SK-N-SH (cell line): ENCODE results near the gene CLASP1. TPM values are rescaled to one million over a fixed set of nuclear protein-coding genes. Genes with fewer than 3 reads are reported as not detected.

Experiments
- CTCF ChIA-PET: fragments of 300-600, 350-600 bp; formaldehyde crosslinking; extraction: SDS; loops from one replicate; lab custom pipeline; 2021; lab: Yijun Ruan, JAX
- POLR2A ChIA-PET: fragments of 350-600 bp; sonication (Branson Sonifier 250); formaldehyde crosslinking; extraction: SDS; loops from one replicate; lab custom pipeline; 2020; ENCODE audit warnings: antibody characterized with exemption, inconsistent platforms; lab: Yijun Ruan, JAX
- DNase-seq: peaks from one replicate; pipeline ENCODE4 v3.0.0; 2012
- H2AFZ ChIP-seq: fragments of 200-600 bp; sonication (generic); 2 replicates; pipeline ENCODE4 v1.8.1; 2016; ENCODE audit warnings: antibody characterized with exemption, mild to moderate bottlenecking, low read depth
- H3F3A ChIP-seq: fragments of 200-600 bp; sonication (generic); replicated peaks from 2 replicates; pipeline ENCODE3; 2016; ENCODE audit warnings: antibody characterized with exemption, mild to moderate bottlenecking; ENCODE audit not compliant: insufficient read depth
- H3K27ac ChIP-seq, 2 experiments: fragments of 200-500 bp in 1 of 2; fragments of 200-600 bp in 1 of 2; sonication (Bioruptor generic) in 1 of 2; sonication (generic), shearing (Covaris generic) in 1 of 2; 2 replicates each; pipeline versions ENCODE4 v1.5.1 to v1.6.1; 2014 to 2016; ENCODE audit warnings: low read depth in 2 of 2, inconsistent platforms in 1 of 2, low read length in 1 of 2, mild to moderate bottlenecking in 1 of 2, mixed read lengths in 1 of 2
- H3K27me3 ChIP-seq: fragments of 200-600 bp; sonication (generic), shearing (Covaris generic); 2 replicates; pipeline ENCODE4 v1.6.1; 2016; ENCODE audit warnings: mixed run types; ENCODE audit not compliant: insufficient read depth
- H3K36me3 ChIP-seq, 2 experiments: fragments of 200-500 bp in 1 of 2; fragments of 200-600 bp in 1 of 2; sonication (Bioruptor generic) in 1 of 2; sonication (generic) in 1 of 2; replicated peaks in 1 of 2; 2 replicates each; pipeline versions ENCODE3 to v1.5.1; 2014 to 2016; ENCODE audit warnings: low read length in 1 of 2, mild to moderate bottlenecking in 1 of 2; ENCODE audit not compliant: insufficient read depth in 2 of 2, control insufficient read depth in 1 of 2
- H3K4me1 ChIP-seq, 2 experiments: fragments of 200-500 bp in 1 of 2; fragments of 200-600 bp in 1 of 2; sonication (Bioruptor generic) in 1 of 2; sonication (generic), shearing (Covaris generic) in 1 of 2; 2 replicates each; pipeline versions ENCODE4 v1.5.1 to v1.6.1; 2014 to 2016; ENCODE audit warnings: low read depth in 1 of 2, low read length in 1 of 2, mixed run types in 1 of 2; ENCODE audit not compliant: insufficient read depth in 2 of 2, control insufficient read depth in 1 of 2
- H3K4me2 ChIP-seq: fragments of 200-600 bp; sonication (generic), shearing (Covaris generic); 2 replicates; pipeline ENCODE4 v1.6.1; 2017; ENCODE audit warnings: mixed run types
- H3K4me3 ChIP-seq, 2 experiments: fragments of 200-500 bp in 1 of 2; fragments of 200-600 bp in 1 of 2; sonication (Bioruptor generic) in 1 of 2; sonication (generic), shearing (Covaris generic) in 1 of 2; 2 replicates each; pipeline versions ENCODE4 v1.5.1 to v1.8.1; 2014 to 2016; ENCODE audit warnings: low read depth in 2 of 2, inconsistent platforms in 1 of 2, low read length in 1 of 2, mild to moderate bottlenecking in 1 of 2, mixed read lengths in 1 of 2, moderate library complexity in 1 of 2
- H3K79me2 ChIP-seq: fragments of 200-600 bp; sonication (generic); 2 replicates; pipeline ENCODE4 v1.8.1; 2017; ENCODE audit warnings: mild to moderate bottlenecking; ENCODE audit not compliant: insufficient read depth
- H3K9ac ChIP-seq: fragments of 200-600 bp; sonication (generic); 2 replicates; pipeline ENCODE4 v1.6.1; 2017; ENCODE audit warnings: mixed run types
- H3K9me2 ChIP-seq: fragments of 200-600 bp; sonication (generic); 2 replicates; pipeline ENCODE4 v1.6.1; 2017; ENCODE audit warnings: mixed run types
- H3K9me3 ChIP-seq: fragments of 200-600 bp; sonication (generic); 2 replicates; pipeline ENCODE4 v1.6.1; 2017; ENCODE audit warnings: mixed run types, mild to moderate bottlenecking, moderate library complexity
- H4K20me1 ChIP-seq: fragments of 200-600 bp; sonication (generic); 2 replicates; pipeline ENCODE4 v1.6.1; 2017; ENCODE audit warnings: mild to moderate bottlenecking, mixed run types; ENCODE audit not compliant: insufficient read depth
- EP300 ChIP-seq, 2 experiments: IDR thresholded peaks; 2 replicates each; pipeline versions ENCODE4 v1.4.0 to v1.6.1; 2012; ENCODE audit warnings: borderline replicate concordance in 1 of 2, low read depth in 1 of 2, low read length in 1 of 2
- EZH2phosphoT487 ChIP-seq: fragments of 200-600 bp; sonication (generic); IDR thresholded peaks from 2 replicates; pipeline ENCODE4 v1.6.1; 2017; ENCODE audit warnings: low read depth, mixed run types, mild to moderate bottlenecking, antibody characterized with exemption, moderate library complexity, borderline replicate concordance
- FOSL2 ChIP-seq: IDR thresholded peaks from 2 replicates; pipeline ENCODE4 v1.4.0; 2012; ENCODE audit warnings: low read depth, mild to moderate bottlenecking, moderate library complexity, borderline replicate concordance
- FOXM1 ChIP-seq: IDR thresholded peaks from 2 replicates; pipeline ENCODE4 v1.4.0; 2012; ENCODE audit warnings: low read depth, mild to moderate bottlenecking
- MEF2A ChIP-seq: IDR thresholded peaks from 2 replicates; pipeline ENCODE4 v1.4.0; 2012; ENCODE audit warnings: low read depth, borderline replicate concordance
- MXI1 ChIP-seq: IDR thresholded peaks from 2 replicates; pipeline ENCODE4 v1.6.1; 2012; ENCODE audit warnings: mild to moderate bottlenecking, low read depth, low read length, improper control_type of control experiment
- NFIC ChIP-seq: IDR thresholded peaks from 2 replicates; pipeline ENCODE4 v1.4.0; 2012; ENCODE audit warnings: borderline replicate concordance
- NRF1 ChIP-seq: IDR thresholded peaks from 2 replicates; pipeline ENCODE4 v1.6.1; 2012; ENCODE audit warnings: low read depth, mild to moderate bottlenecking, low read length
- RFX5 ChIP-seq: IDR thresholded peaks from 2 replicates; pipeline ENCODE4 v1.6.1; 2012; ENCODE audit warnings: mild to moderate bottlenecking, improper control_type of control experiment, low read length
- TEAD4 ChIP-seq: IDR thresholded peaks from 2 replicates; pipeline ENCODE4 v1.4.0; 2012; ENCODE audit warnings: mild to moderate bottlenecking, borderline replicate concordance; ENCODE audit not compliant: insufficient read depth
- WGBS: methylation state at CpG from one replicate; pipeline ENCODE4 v1.1.6; 2017; ENCODE audit warnings: low lambda C conversion rate; 5-methylcytosine and 5-hydroxymethylcytosine counted together
- polyA plus RNA-seq, 3 experiments: library from polyadenylated mRNA; depleted of rRNA; stranded (reverse); fragments of >200 nt; gene quantifications; 2 replicates each; pipeline ENCODE4 v1.2.3, GENCODE V29; 2012
- TF ChIP-seq, protein P1 (sequence below): fragments of 150-350 bp; IDR thresholded peaks from 2 replicates; pipeline ENCODE4 v1.6.1; 2016; ENCODE audit warnings: mild to moderate bottlenecking, low read depth, low read length
- TF ChIP-seq, protein P2 (sequence below): fragments of 150-350 bp; IDR thresholded peaks from 2 replicates; pipeline ENCODE4 v1.6.1; 2017; ENCODE audit warnings: antibody characterized with exemption, low read length, low read depth, borderline replicate concordance
- TF ChIP-seq, protein P3 (sequence below): IDR thresholded peaks from 2 replicates; pipeline ENCODE4 v1.4.0; 2012; ENCODE audit warnings: low read depth, borderline replicate concordance
- TF ChIP-seq, protein P4 (sequence below): IDR thresholded peaks from 2 replicates; pipeline ENCODE4 v1.4.0; 2012; ENCODE audit warnings: low read depth
- TF ChIP-seq, protein P5 (sequence below): IDR thresholded peaks from 2 replicates; pipeline ENCODE4; 2012
- TF ChIP-seq, protein P6 (sequence below): IDR thresholded peaks from 2 replicates; pipeline ENCODE4 v1.6.1; 2012; ENCODE audit warnings: mild to moderate bottlenecking, low read depth, low read length, moderate library complexity

The CLASP1 gene
- polyA plus RNA-seq, 1 of the 3 experiments (the other 2 are of a cell fraction), result 4.9 TPM

DNA sequence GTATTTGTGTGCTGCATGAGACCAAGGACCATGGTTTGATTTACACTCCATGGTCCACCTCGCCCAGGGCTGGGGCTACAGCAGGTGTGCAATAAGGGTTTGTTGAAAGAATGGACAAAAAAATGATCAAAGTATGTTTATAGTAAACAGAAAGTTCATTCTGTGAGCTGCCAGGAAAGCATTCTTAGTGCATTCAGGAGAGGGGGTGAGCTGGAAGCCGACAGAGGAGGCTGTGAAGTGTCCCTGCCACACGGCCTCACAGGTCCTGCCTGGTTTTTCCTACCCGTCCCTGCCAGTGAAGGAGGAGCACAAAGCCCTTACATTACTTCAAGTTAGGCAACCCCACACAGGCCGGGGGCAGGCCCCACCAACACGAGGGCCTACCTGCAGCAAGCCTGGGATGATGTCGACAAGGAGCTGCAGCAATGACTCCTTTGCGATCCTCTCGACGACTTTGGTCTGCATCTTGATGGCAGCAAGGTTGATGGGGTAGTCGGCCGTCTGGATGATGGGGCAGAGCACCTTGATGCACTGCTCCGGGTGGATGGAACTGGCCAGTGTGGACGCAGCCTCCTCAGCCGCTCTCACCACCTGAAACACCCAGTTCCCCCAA lies 301.0 kb downstream of the CLASP1 start:
- Histone ChIP-seq H2AFZ (no peak overlapping the region), H4K20me1 (no peaks in the 10 kb centered on the region), H3K9me2 (no peaks in the 10 kb centered on the region), H3K4me2 (no peak overlapping the region), H3K27me3 (no peaks in the 10 kb centered on the region), H3K9ac (no peak overlapping the region), H3K79me2 (no peaks in the 10 kb centered on the region), H3K36me3 (peaks cover 23 to 69% of the 10 kb centered on the region in 2 experiments), H3K4me3 (no peak overlapping the region), H3F3A (no peaks in the 10 kb centered on the region), H3K4me1 (no peaks in the 10 kb centered on the region), H3K9me3 (no peaks in the 10 kb centered on the region), H3K27ac (no peak overlapping the region)
- TF ChIP-seq MXI1, result no peak
- TF ChIP-seq, protein P1, sequence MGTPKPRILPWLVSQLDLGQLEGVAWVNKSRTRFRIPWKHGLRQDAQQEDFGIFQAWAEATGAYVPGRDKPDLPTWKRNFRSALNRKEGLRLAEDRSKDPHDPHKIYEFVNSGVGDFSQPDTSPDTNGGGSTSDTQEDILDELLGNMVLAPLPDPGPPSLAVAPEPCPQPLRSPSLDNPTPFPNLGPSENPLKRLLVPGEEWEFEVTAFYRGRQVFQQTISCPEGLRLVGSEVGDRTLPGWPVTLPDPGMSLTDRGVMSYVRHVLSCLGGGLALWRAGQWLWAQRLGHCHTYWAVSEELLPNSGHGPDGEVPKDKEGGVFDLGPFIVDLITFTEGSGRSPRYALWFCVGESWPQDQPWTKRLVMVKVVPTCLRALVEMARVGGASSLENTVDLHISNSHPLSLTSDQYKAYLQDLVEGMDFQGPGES, result no peak
- no peak for TF ChIP-seq EZH2phosphoT487
- TF ChIP-seq, protein P2, sequence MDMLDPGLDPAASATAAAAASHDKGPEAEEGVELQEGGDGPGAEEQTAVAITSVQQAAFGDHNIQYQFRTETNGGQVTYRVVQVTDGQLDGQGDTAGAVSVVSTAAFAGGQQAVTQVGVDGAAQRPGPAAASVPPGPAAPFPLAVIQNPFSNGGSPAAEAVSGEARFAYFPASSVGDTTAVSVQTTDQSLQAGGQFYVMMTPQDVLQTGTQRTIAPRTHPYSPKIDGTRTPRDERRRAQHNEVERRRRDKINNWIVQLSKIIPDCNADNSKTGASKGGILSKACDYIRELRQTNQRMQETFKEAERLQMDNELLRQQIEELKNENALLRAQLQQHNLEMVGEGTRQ, result no peak
- no peak for TF ChIP-seq FOSL2
- TF ChIP-seq, protein P3, sequence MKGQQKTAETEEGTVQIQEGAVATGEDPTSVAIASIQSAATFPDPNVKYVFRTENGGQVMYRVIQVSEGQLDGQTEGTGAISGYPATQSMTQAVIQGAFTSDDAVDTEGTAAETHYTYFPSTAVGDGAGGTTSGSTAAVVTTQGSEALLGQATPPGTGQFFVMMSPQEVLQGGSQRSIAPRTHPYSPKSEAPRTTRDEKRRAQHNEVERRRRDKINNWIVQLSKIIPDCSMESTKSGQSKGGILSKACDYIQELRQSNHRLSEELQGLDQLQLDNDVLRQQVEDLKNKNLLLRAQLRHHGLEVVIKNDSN, result no peak
- TF ChIP-seq, protein P4, sequence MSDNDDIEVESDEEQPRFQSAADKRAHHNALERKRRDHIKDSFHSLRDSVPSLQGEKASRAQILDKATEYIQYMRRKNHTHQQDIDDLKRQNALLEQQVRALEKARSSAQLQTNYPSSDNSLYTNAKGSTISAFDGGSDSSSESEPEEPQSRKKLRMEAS, result no peak
- TF ChIP-seq NRF1, result no peak
- no peak for TF ChIP-seq NFIC
- TF ChIP-seq MEF2A, result no peak
- TF ChIP-seq, protein P5, sequence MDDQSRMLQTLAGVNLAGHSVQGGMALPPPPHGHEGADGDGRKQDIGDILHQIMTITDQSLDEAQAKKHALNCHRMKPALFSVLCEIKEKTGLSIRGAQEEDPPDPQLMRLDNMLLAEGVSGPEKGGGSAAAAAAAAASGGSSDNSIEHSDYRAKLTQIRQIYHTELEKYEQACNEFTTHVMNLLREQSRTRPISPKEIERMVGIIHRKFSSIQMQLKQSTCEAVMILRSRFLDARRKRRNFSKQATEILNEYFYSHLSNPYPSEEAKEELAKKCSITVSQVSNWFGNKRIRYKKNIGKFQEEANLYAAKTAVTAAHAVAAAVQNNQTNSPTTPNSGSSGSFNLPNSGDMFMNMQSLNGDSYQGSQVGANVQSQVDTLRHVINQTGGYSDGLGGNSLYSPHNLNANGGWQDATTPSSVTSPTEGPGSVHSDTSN, result no peak
- no peak for TF ChIP-seq TEAD4
- POLR2A ChIA-PET, result no interaction called here
- CTCF ChIA-PET, result interaction anchor here (1.8 to 5.4 kb wide), 2 partner anchors 8 to 253 kb away, joined by 7 to 28 read pairs; no protein-coding TSS in a partner anchor
- DNase-seq, result no peak
- 97% methylated on average over 5 of the region's 15 CpGs for WGBS

DNA sequence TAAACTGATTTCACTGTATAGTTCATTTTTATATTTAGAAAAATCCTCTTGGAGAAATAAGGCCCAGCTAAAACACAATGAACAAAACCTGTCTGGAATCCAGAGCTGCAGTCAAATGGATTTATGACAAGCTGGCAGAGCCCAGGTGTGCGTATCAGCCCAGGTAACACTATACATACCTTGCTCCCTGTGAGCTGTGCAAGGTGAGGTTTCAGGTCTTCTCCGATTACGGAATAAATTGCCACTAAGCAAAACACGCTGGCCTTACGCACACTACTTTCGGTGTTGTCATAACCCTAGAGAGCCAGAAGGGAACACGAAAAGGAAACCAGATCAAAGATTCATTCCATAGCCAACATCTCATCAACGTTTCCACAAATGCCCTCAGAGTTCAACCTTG lies 302.4 kb downstream of the CLASP1 start:
- H4K20me1 ChIP-seq, result no peaks in the 10 kb centered on the region
- DNase-seq, result no peak
- H3K9ac ChIP-seq, result no peak overlapping the region
- H3K27ac ChIP-seq, result no peak overlapping the region
- ChIA-PET CTCF (interaction anchor here (1.0 to 5.4 kb wide), 3 partner anchors 10 to 252 kb away, joined by 4 to 28 read pairs (median 10); no protein-coding TSS in a partner anchor), POLR2A (no interaction called here)
- no peaks in the 10 kb centered on the region for H3K9me2 ChIP-seq
- H3K4me1 ChIP-seq, result no peaks in the 10 kb centered on the region
- no peak overlapping the region for H3K4me3 ChIP-seq
- 90% methylated on average over 8 of the region's 8 CpGs for WGBS
- H2AFZ ChIP-seq, result no peak overlapping the region
- no peaks in the 10 kb centered on the region for H3K79me2 ChIP-seq
- no peaks in the 10 kb centered on the region for H3F3A ChIP-seq
- peaks cover 15 to 63% of the 10 kb centered on the region in 2 experiments for H3K36me3 ChIP-seq
- H3K9me3 ChIP-seq, result no peaks in the 10 kb centered on the region
- H3K27me3 ChIP-seq, result no peaks in the 10 kb centered on the region
- H3K4me2 ChIP-seq, result no peak overlapping the region
- TF ChIP-seq, protein P4, result no peak
- TF ChIP-seq, protein P6, sequence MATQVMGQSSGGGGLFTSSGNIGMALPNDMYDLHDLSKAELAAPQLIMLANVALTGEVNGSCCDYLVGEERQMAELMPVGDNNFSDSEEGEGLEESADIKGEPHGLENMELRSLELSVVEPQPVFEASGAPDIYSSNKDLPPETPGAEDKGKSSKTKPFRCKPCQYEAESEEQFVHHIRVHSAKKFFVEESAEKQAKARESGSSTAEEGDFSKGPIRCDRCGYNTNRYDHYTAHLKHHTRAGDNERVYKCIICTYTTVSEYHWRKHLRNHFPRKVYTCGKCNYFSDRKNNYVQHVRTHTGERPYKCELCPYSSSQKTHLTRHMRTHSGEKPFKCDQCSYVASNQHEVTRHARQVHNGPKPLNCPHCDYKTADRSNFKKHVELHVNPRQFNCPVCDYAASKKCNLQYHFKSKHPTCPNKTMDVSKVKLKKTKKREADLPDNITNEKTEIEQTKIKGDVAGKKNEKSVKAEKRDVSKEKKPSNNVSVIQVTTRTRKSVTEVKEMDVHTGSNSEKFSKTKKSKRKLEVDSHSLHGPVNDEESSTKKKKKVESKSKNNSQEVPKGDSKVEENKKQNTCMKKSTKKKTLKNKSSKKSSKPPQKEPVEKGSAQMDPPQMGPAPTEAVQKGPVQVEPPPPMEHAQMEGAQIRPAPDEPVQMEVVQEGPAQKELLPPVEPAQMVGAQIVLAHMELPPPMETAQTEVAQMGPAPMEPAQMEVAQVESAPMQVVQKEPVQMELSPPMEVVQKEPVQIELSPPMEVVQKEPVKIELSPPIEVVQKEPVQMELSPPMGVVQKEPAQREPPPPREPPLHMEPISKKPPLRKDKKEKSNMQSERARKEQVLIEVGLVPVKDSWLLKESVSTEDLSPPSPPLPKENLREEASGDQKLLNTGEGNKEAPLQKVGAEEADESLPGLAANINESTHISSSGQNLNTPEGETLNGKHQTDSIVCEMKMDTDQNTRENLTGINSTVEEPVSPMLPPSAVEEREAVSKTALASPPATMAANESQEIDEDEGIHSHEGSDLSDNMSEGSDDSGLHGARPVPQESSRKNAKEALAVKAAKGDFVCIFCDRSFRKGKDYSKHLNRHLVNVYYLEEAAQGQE, result no peak
- no peak for TF ChIP-seq NRF1
- TF ChIP-seq RFX5, result no peak
- TF ChIP-seq FOXM1, result no peak
- no peak for TF ChIP-seq EP300 (IDR thresholded peaks at IDR 0.05; ENCODE audit: borderline replicate concordance in 1 of 2, low read depth in 1 of 2, low read length in 1 of 2)
- TF ChIP-seq, protein P3, result no peak
- no peak for TF ChIP-seq MXI1
